SK-N-MC (cell line): ENCODE results near the gene ATF5.

Experiments used
- EZH2 ChIP-seq: fragments of 200-600 bp; sonication (generic); IDR thresholded peaks from one replicate; pipeline ENCODE4 v1.6.1; 2017; ENCODE audit warnings: antibody characterized with exemption
- FOXP2 ChIP-seq: optimal IDR thresholded peaks from 2 replicates; pipeline ENCODE3; 2011; ENCODE audit warnings: mild to moderate bottlenecking, moderate library complexity; ENCODE audit not compliant: insufficient read depth; ENCODE audit errors: extremely low read length, control extremely low read depth
- POLR2AphosphoS5 ChIP-seq: IDR thresholded peaks from 2 replicates; pipeline ENCODE4 v1.6.1; 2012; ENCODE audit warnings: mild to moderate bottlenecking, low read depth, low read length, borderline replicate concordance

DNA sequence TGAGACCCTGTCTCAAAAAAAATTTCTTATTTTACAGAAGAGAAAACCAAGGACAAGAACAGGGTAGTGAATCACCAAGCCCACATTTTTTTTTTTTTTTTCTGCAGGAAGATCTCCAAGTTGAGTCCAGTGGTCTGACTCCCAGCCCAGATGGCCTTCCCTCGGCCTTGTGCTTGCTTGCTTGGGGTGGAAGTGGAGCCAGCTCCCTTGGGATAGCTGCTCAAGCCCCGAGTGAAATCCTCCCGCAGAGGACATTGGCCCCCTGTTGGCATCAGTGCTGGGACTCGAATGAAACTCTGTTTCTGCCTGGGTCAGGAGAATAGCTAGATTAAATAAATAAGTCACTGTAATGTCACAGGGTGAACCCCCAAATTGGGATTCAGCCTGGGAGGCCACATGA lies 9.7 kb downstream of the ATF5 start:
- TF ChIP-seq POLR2AphosphoS5: no peak
- TF ChIP-seq EZH2: no peak
- TF ChIP-seq FOXP2: no peak
